Epithelial cell of esophagus (primary cell): ENCODE results near the gene MASP1.
"Not testable (repeated sequence)": the region's sequence is repeated elsewhere in the genome, so short reads cannot be mapped to it uniquely, and the experiment has no call there.

Experiments
- DNase-seq: peaks from one replicate; pipeline ENCODE4 v3.0.0; 2010; ENCODE audit warnings: low read depth
- H3K4me3 ChIP-seq: 2 replicates; pipeline ENCODE4 v1.5.1; 2011; ENCODE audit warnings: mild to moderate bottlenecking, low read length, control low read depth
- TF ChIP-seq, protein P1 (sequence below): IDR thresholded peaks from 2 replicates; pipeline ENCODE4 v1.5.1; 2011; ENCODE audit warnings: low read depth, mild to moderate bottlenecking, low read length, control low read depth, inconsistent platforms; ENCODE audit not compliant: insufficient read depth; ENCODE audit errors: missing control alignments

The MASP1 gene

DNA sequence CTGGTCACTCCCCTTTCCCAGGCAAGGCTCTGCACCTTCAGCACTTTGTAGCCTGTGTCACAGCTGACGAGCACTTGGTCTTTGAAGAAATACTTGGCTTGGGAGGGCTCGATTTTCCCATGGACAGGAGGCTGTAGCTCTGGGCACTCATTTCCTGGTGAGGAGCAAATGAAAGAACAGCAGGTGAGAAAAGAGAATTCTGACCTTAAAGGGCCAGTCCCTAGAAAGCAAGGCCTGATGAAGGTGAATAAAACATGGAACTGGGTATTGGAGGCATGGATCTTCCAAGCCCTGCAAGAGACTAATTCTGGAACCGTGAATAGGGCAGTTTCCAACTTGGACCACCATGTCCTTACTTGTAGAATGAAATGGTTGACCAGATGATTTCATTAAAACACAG, 39.9 kb downstream of the MASP1 start:
- TF ChIP-seq, protein P1, sequence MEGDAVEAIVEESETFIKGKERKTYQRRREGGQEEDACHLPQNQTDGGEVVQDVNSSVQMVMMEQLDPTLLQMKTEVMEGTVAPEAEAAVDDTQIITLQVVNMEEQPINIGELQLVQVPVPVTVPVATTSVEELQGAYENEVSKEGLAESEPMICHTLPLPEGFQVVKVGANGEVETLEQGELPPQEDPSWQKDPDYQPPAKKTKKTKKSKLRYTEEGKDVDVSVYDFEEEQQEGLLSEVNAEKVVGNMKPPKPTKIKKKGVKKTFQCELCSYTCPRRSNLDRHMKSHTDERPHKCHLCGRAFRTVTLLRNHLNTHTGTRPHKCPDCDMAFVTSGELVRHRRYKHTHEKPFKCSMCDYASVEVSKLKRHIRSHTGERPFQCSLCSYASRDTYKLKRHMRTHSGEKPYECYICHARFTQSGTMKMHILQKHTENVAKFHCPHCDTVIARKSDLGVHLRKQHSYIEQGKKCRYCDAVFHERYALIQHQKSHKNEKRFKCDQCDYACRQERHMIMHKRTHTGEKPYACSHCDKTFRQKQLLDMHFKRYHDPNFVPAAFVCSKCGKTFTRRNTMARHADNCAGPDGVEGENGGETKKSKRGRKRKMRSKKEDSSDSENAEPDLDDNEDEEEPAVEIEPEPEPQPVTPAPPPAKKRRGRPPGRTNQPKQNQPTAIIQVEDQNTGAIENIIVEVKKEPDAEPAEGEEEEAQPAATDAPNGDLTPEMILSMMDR = no peak
- DNase-seq = peak; percentile 21

DNA sequence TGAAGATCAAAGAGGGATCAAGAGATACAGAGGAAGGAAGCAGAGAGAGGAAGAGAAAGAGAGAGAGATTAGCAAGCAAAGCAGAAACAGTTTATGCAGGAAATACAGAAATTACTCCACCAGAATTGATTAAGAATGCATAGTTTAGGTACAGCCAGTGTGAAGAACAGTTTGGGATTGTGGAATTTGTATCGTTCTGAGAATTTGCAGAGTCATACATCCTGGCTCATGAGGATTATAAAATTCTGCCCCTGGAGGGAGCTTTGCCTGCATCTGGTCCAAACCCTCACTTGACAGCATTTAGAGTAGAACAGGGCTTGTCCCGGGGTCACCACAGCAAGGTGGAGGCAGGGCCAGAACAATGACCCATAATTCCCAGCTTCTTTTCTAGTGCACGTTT, 44.1 kb downstream of the MASP1 start:
- DNase-seq = no peak
- TF ChIP-seq, protein P1 = no peak

More for the DNA sequence above, 39.9 kb downstream of the MASP1 start:
- no peak overlapping the region for H3K4me3 ChIP-seq

DNA sequence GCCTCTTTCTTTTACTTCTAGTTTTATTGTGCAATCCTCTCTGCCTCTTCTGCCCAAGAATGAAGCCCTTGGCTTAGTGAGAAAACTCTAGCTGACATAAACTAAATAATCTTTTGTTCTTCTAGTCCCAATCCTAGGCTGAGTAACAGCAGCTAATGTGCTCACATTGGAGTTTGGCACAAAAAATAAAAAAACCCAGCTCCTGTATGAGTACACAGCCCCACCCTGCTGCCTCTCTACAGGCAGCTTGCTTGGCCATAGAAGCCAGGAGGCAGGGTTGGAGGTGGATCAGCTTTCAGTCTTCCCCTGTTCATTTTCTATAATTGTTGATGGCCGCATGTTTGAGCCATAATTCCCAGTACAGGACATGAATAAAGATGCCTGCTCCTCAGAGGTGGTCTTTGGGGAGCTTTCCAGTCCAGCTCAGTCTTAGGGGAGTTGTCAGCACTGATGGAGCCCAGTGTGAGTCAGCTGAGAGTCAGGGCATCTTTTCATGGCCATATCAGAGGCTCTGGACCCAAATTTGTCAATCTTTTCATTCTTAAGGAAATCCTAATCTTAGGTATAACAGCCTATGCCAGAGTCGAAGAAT, 47.5 kb downstream of the MASP1 start:
- DNase-seq = peak; percentile 13
- TF ChIP-seq, protein P1 = no peak
- H3K4me3 ChIP-seq = no peak overlapping the region

More for the DNA sequence above, 44.1 kb downstream of the MASP1 start:
- H3K4me3 ChIP-seq = no peak overlapping the region

DNA sequence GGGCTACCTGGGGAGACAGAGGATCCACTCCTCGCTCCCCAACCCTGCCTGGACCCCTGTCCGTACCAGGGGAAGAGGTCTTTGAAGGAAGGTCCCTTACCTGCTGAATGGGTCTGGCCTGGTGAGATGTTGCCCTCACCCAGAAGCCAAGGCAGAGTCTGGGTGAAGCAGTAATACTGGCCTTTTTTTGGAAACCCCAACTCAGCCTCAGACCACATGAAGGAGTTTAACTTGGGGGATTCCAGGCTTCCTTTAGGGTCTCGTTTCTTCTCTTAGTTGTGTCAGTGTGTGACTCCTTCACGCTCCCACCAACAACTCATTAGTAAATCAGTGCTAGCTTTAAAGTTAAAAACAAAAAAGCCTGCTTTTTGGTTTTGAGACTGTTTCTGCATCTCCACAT, 48.6 kb downstream of the MASP1 start:
- TF ChIP-seq, protein P1 = no peak
- DNase-seq = no peak

DNA sequence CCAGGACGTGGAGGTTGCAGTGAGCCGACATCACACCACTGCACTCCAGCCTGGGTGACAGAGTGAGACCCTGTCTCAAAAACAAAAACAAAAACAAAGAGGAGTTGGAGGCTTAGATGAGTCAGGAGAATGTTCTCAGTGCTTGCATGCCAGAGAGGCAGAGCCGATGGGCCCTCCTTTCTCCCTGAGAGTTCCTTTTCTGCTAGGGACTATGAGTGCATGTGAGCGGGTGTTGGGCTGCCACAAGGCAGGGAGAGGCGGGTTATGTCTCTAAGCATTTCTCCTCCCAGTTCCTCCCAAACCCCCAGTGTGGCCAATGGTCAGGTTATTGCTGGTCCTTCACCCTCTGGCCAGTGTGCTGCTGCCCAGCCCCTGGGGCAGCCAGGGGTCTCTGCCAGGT, 49.1 kb downstream of the MASP1 start:
- TF ChIP-seq, protein P1 = no peak
- no peak for DNase-seq
- no peak overlapping the region for H3K4me3 ChIP-seq

More for the DNA sequence above, 48.6 kb downstream of the MASP1 start:
- no peak overlapping the region for H3K4me3 ChIP-seq

DNA sequence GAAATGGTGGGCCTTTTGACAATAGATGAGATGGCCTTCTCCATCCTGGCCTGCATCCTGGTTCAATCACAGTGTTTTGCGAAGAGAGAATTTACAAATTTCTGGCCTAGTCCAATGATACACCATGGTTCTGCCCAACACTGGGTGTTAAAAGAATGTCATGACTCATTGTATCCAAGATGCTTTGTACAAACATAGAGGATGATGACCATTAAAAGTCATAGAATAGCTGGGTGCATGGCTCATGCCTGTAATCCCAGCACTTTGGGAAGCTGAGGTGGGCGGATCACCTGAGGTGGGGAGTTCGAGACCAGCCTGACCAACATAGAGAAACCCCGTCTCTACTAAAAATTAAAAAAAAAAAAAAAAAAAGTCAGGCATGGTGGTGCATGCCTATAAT, 52.7 kb downstream of the MASP1 start:
- H3K4me3 ChIP-seq, DNase-seq: not testable (repeated sequence)

DNA sequence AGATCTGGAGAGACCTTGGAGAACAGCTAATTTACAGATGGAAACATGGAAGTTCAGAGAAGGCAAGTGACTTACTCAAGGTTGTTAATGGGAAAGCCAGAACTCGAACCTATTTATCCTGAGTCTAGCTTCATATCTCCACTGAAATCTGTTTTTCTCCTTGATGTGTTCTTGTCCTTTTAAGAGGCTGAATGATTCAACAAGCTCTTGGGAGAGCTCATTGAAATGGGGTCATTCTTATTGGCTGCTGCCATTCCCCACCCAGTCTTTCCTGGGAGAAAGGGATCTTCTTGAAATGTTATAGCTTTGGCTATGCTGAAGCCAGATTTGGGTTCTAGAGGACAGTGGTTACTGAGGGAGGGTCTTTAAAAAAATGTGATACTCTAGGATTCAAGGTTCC, 53.3 kb downstream of the MASP1 start:
- TF ChIP-seq, protein P1 = no peak
- no peak for DNase-seq
- no peak overlapping the region for H3K4me3 ChIP-seq
